Stomach smooth muscle (tissue), 2 donors: ENCODE measurements around the gene STX18.

ENCODE experiments used
- H3K27ac ChIP-seq: one replicate; pipeline ENCODE4 v1.7.0; 2013; ENCODE audit warnings: mild to moderate bottlenecking, low read length, inconsistent platforms
- H3K27me3 ChIP-seq, 2 donors: one replicate each; pipeline ENCODE4 v1.7.0; 2013; ENCODE audit warnings: low read length in 2 of 2; ENCODE audit not compliant: insufficient read depth in 2 of 2, control insufficient read depth in 1 of 2
- H3K36me3 ChIP-seq, 2 donors: one replicate each; pipeline ENCODE4 v1.7.0; 2013; ENCODE audit warnings: low read length in 2 of 2; ENCODE audit not compliant: control insufficient read depth in 2 of 2, insufficient read depth in 2 of 2
- H3K4me1 ChIP-seq: one replicate; pipeline ENCODE4 v1.7.0; 2013; ENCODE audit warnings: low read length; ENCODE audit not compliant: control insufficient read depth, insufficient read depth
- H3K4me3 ChIP-seq, 2 donors: one replicate each; pipeline ENCODE4 v1.7.0; 2013; ENCODE audit warnings: low read length in 2 of 2
- H3K9ac ChIP-seq, 2 donors: one replicate each; pipeline ENCODE4 v1.7.0; 2013; ENCODE audit warnings: low read length in 2 of 2, mild to moderate bottlenecking in 1 of 2
- H3K9me3 ChIP-seq, 2 donors: one replicate each; pipeline ENCODE4 v1.7.0; 2013; ENCODE audit warnings: low read length in 2 of 2; ENCODE audit not compliant: control insufficient read depth in 2 of 2
- donor health status: healthy.
- donor health status: Pancreatic carcinoma.

Gene STX18

GRCh38 chr4:4461850-4462249 is 80.0 kb downstream of the STX18 start:
- H3K36me3 ChIP-seq = peaks cover 22 to 39% of the 10 kb centered on the region in 2 donors
- H3K9ac ChIP-seq = no peak overlapping the region
- H3K4me3 ChIP-seq = no peak overlapping the region
- no peaks in the 10 kb centered on the region for H3K9me3 ChIP-seq
- no peak overlapping the region for H3K27ac ChIP-seq
- H3K4me1 ChIP-seq = no peaks in the 10 kb centered on the region
- H3K27me3 ChIP-seq = no peaks in the 10 kb centered on the region

GRCh38 chr4:4461178-4461577 is 80.7 kb downstream of the STX18 start:
- Histone ChIP-seq H3K9ac (no peak overlapping the region), H3K36me3 (peaks cover 26 to 42% of the 10 kb centered on the region in 2 donors), H3K9me3 (no peaks in the 10 kb centered on the region)

GRCh38 chr4:4460759-4461158 is 81.1 kb downstream of the STX18 start:
- Histone ChIP-seq H3K27me3 (no peaks in the 10 kb centered on the region), H3K4me1 (no peaks in the 10 kb centered on the region), H3K9ac (no peak overlapping the region), H3K36me3 (peaks cover 23 to 40% of the 10 kb centered on the region in 2 donors), H3K27ac (no peak overlapping the region), H3K4me3 (no peak overlapping the region), H3K9me3 (no peaks in the 10 kb centered on the region)

More at GRCh38 chr4:4461178-4461577, 80.7 kb downstream of the STX18 start:
- H3K4me3 ChIP-seq = no peak overlapping the region
- no peaks in the 10 kb centered on the region for H3K4me1 ChIP-seq
- H3K27ac ChIP-seq = no peak overlapping the region
- no peaks in the 10 kb centered on the region for H3K27me3 ChIP-seq

GRCh38 chr4:4459181-4459580 is 82.7 kb downstream of the STX18 start:
- Histone ChIP-seq H3K4me3 (no peak overlapping the region), H3K9me3 (no peaks in the 10 kb centered on the region), H3K4me1 (no peaks in the 10 kb centered on the region), H3K27me3 (no peaks in the 10 kb centered on the region), H3K9ac (no peak overlapping the region), H3K27ac (no peak overlapping the region), H3K36me3 (peaks cover 37 to 45% of the 10 kb centered on the region in 2 donors)

- Histone ChIP-seq H3K4me3 (no peak overlapping the region), H3K36me3 (peaks cover 47 to 53% of the 10 kb centered on the region in 2 donors), H3K27ac (no peak overlapping the region), H3K9ac (no peak overlapping the region), H3K4me1 (no peaks in the 10 kb centered on the region), H3K27me3 (no peaks in the 10 kb centered on the region), H3K9me3 (peaks cover 0 to 2% of the 10 kb centered on the region in 2 donors)
These were observed 83.9 kb downstream of the STX18 start for GRCh38 chr4:4457803-4458553.

GRCh38 chr4:4456816-4457578 is 84.9 kb downstream of the STX18 start:
- Histone ChIP-seq H3K4me1 (no peaks in the 10 kb centered on the region), H3K27me3 (no peaks in the 10 kb centered on the region), H3K9ac (no peak overlapping the region), H3K36me3 (peaks cover 53 to 63% of the 10 kb centered on the region in 2 donors), H3K27ac (no peak overlapping the region), H3K9me3 (peaks cover 0 to 8% of the 10 kb centered on the region in 2 donors), H3K4me3 (no peak overlapping the region)

GRCh38 chr4:4456351-4456750 is 85.5 kb downstream of the STX18 start:
- H3K27me3 ChIP-seq = no peaks in the 10 kb centered on the region
- peaks cover 51 to 67% of the 10 kb centered on the region in 2 donors for H3K36me3 ChIP-seq
- no peak overlapping the region for H3K27ac ChIP-seq
- no peaks in the 10 kb centered on the region for H3K4me1 ChIP-seq
- no peak overlapping the region for H3K4me3 ChIP-seq
- no peak overlapping the region for H3K9ac ChIP-seq
- peaks cover 0 to 8% of the 10 kb centered on the region in 2 donors for H3K9me3 ChIP-seq

- Histone ChIP-seq H3K4me1 (no peaks in the 10 kb centered on the region), H3K36me3 (peaks cover 51 to 67% of the 10 kb centered on the region in 2 donors), H3K9me3 (peaks cover 0 to 8% of the 10 kb centered on the region in 2 donors)
These were observed 86.5 kb downstream of the STX18 start for GRCh38 chr4:4455210-4455865.

GRCh38 chr4:4446434-4446833 is 95.4 kb downstream of the STX18 start:
- H3K9ac ChIP-seq = no peak overlapping the region
- no peaks in the 10 kb centered on the region for H3K4me1 ChIP-seq
- no peaks in the 10 kb centered on the region for H3K27me3 ChIP-seq
- no peaks in the 10 kb centered on the region for H3K9me3 ChIP-seq
- H3K4me3 ChIP-seq = no peak overlapping the region
- peaks cover 0 to 2% of the 10 kb centered on the region in 2 donors for H3K36me3 ChIP-seq
- no peak overlapping the region for H3K27ac ChIP-seq

More at GRCh38 chr4:4455210-4455865, 86.5 kb downstream of the STX18 start:
- no peak overlapping the region for H3K4me3 ChIP-seq
- H3K27ac ChIP-seq = no peak overlapping the region
- H3K9ac ChIP-seq = no peak overlapping the region
- no peaks in the 10 kb centered on the region for H3K27me3 ChIP-seq

- Histone ChIP-seq H3K27me3 (no peaks in the 10 kb centered on the region), H3K36me3 (no peaks in the 10 kb centered on the region), H3K4me1 (no peaks in the 10 kb centered on the region), H3K27ac (no peak overlapping the region), H3K4me3 (no peak overlapping the region), H3K9me3 (no peaks in the 10 kb centered on the region), H3K9ac (no peak overlapping the region)
These were observed 98.0 kb downstream of the STX18 start for GRCh38 chr4:4443821-4444220.
